Measurements from ENCODE around the gene MRS2. TPM values are rescaled to one million over a fixed set of nuclear protein-coding genes. Genes with fewer than 3 reads are reported as not detected.

Gene MRS2
- total RNA-seq, 1 experiment from 2014 or later: 26.0 TPM

DNA sequence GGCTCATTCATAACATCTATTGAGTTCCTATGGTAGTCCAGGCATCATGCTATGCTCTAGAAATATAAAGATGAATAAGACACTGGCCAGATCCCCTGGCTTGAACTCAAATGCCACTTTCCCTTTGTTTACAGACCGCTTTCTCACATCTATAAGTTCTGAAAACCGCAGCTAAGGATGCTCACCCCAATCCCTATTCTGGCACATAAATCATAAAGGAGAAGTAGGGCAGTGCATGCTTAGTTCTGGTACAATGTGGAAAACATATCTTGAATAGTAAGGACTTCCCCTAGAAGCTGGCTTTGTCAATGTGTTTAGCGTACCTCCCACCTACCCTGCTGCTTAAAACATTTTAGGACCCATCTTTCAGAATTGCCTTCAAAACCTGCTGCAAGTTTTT, 26.4 kb downstream of the MRS2 start:
- H3K27me3 ChIP-seq (ENCODE audit: control insufficient read depth, insufficient read depth, low read length): no peaks in the 10 kb centered on the region
- no peak overlapping the region for H3K4me3 ChIP-seq (ENCODE audit: low read depth in 2 of 2, low read length in 2 of 2)
- DNase-seq (ENCODE audit: low read depth, low spot score) (no peak), ATAC-seq (no peak)
- intact Hi-C loops (cut with micrococcal nuclease; ENCODE audit: unreplicated experiment) (no loop called here), in situ Hi-C loops (cut with HindIII; ENCODE audit: low pct_unique_long_range_greater_than_20kb, low sequenced_read_pairs) (no loop called here)
- H3K27ac ChIP-seq (ENCODE audit: low read length): no peak overlapping the region
- no peaks in the 10 kb centered on the region for H3K9me3 ChIP-seq (ENCODE audit: control insufficient read depth, insufficient read depth, low read depth, low read length)
- TF ChIP-seq TCF7L2 (IDR thresholded peaks at IDR 0.05; ENCODE audit: low read depth, low read length): no peak
- TF ChIP-seq, protein P1, sequence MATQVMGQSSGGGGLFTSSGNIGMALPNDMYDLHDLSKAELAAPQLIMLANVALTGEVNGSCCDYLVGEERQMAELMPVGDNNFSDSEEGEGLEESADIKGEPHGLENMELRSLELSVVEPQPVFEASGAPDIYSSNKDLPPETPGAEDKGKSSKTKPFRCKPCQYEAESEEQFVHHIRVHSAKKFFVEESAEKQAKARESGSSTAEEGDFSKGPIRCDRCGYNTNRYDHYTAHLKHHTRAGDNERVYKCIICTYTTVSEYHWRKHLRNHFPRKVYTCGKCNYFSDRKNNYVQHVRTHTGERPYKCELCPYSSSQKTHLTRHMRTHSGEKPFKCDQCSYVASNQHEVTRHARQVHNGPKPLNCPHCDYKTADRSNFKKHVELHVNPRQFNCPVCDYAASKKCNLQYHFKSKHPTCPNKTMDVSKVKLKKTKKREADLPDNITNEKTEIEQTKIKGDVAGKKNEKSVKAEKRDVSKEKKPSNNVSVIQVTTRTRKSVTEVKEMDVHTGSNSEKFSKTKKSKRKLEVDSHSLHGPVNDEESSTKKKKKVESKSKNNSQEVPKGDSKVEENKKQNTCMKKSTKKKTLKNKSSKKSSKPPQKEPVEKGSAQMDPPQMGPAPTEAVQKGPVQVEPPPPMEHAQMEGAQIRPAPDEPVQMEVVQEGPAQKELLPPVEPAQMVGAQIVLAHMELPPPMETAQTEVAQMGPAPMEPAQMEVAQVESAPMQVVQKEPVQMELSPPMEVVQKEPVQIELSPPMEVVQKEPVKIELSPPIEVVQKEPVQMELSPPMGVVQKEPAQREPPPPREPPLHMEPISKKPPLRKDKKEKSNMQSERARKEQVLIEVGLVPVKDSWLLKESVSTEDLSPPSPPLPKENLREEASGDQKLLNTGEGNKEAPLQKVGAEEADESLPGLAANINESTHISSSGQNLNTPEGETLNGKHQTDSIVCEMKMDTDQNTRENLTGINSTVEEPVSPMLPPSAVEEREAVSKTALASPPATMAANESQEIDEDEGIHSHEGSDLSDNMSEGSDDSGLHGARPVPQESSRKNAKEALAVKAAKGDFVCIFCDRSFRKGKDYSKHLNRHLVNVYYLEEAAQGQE (IDR thresholded peaks at IDR 0.05; ENCODE audit: insufficient read depth in 1 of 2, low read depth in 2 of 2, low read length in 1 of 2): no peak
- no peak for TF ChIP-seq POLR2AphosphoS5 (IDR thresholded peaks at IDR 0.05; ENCODE audit: low read depth, low read length)
- TF ChIP-seq SIN3A (IDR thresholded peaks at IDR 0.05; ENCODE audit: borderline replicate concordance, insufficient read depth, low read depth, low read length): no peak
- TF ChIP-seq, protein P2, sequence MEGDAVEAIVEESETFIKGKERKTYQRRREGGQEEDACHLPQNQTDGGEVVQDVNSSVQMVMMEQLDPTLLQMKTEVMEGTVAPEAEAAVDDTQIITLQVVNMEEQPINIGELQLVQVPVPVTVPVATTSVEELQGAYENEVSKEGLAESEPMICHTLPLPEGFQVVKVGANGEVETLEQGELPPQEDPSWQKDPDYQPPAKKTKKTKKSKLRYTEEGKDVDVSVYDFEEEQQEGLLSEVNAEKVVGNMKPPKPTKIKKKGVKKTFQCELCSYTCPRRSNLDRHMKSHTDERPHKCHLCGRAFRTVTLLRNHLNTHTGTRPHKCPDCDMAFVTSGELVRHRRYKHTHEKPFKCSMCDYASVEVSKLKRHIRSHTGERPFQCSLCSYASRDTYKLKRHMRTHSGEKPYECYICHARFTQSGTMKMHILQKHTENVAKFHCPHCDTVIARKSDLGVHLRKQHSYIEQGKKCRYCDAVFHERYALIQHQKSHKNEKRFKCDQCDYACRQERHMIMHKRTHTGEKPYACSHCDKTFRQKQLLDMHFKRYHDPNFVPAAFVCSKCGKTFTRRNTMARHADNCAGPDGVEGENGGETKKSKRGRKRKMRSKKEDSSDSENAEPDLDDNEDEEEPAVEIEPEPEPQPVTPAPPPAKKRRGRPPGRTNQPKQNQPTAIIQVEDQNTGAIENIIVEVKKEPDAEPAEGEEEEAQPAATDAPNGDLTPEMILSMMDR (IDR thresholded peaks at IDR 0.05): no peak
- no peaks in the 10 kb centered on the region; the same call in 1 of the 2 replicates for H3K4me1 ChIP-seq (ENCODE audit: control insufficient read depth, insufficient read depth, low read length)
- ChIA-PET CTCF (interaction anchor here (1.2 kb wide), 1 partner anchor 14 kb away, joined by 4 read pairs; no protein-coding TSS in a partner anchor), POLR2A (no interaction called here)
- no TSS peak for BruUV-seq (replicated peaks)
- H3K36me3 ChIP-seq (ENCODE audit: control insufficient read depth, insufficient read depth, low read length): peaks cover 10% of the 10 kb centered on the region

DNA sequence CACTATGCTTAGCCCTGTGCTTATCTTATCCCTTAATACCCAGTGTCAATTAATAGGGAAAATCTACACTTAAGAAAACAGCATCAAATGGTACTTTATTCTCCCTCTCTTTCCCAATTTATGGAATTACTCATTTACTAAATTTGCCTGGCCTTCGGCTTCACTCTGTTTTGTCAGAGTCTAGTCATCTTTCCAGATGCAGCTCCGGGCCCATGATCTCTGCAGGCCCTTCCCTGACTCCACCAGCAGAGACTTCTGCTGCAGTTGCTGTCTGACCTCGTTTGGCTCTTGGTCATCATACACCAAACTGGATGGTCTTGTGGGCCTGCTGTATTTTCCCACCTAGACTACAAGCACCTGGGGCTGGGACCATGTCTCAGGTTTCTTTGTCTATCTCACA, 27.4 kb downstream of the MRS2 start:
- DNase-seq (ENCODE audit: low read depth, low spot score) (no peak), ATAC-seq (no peak)
- no peaks in the 10 kb centered on the region for H3K9me3 ChIP-seq (ENCODE audit: control insufficient read depth, insufficient read depth, low read depth, low read length)
- in situ Hi-C loops (cut with HindIII; ENCODE audit: low pct_unique_long_range_greater_than_20kb, low sequenced_read_pairs): no loop called here
- BruUV-seq (replicated peaks): no TSS peak
- ChIA-PET POLR2A (no interaction called here), CTCF (interaction anchor here (0.7 to 1.2 kb wide), 2 partner anchors 13 to 45 kb away, joined by 3 to 4 read pairs; no protein-coding TSS in a partner anchor)
- no peak for TF ChIP-seq SIN3A (IDR thresholded peaks at IDR 0.05; ENCODE audit: borderline replicate concordance, insufficient read depth, low read depth, low read length)
- no peak for TF ChIP-seq POLR2AphosphoS5 (IDR thresholded peaks at IDR 0.05; ENCODE audit: low read depth, low read length)
- TF ChIP-seq, protein P1 (IDR thresholded peaks at IDR 0.05; ENCODE audit: insufficient read depth in 1 of 2, low read depth in 2 of 2, low read length in 1 of 2): no peak
- TF ChIP-seq TCF7L2 (IDR thresholded peaks at IDR 0.05; ENCODE audit: low read depth, low read length): no peak
- TF ChIP-seq, protein P2 (IDR thresholded peaks at IDR 0.05): no peak
- H3K27me3 ChIP-seq (ENCODE audit: control insufficient read depth, insufficient read depth, low read length): no peaks in the 10 kb centered on the region
- no peak overlapping the region for H3K4me3 ChIP-seq (ENCODE audit: low read depth in 2 of 2, low read length in 2 of 2)
- intact Hi-C loops (cut with micrococcal nuclease; ENCODE audit: unreplicated experiment): loop anchor here (5.0 kb wide), 2 partner anchors 92 to 267 kb away; no protein-coding TSS in a partner anchor
- no peaks in the 10 kb centered on the region; the same call in 1 of the 2 replicates for H3K4me1 ChIP-seq (ENCODE audit: control insufficient read depth, insufficient read depth, low read length)
- no peak overlapping the region for H3K27ac ChIP-seq (ENCODE audit: low read length)
- peaks cover 7% of the 10 kb centered on the region; the same call in 1 of the 2 replicates for H3K36me3 ChIP-seq (ENCODE audit: control insufficient read depth, insufficient read depth, low read length)
